OCI-LY1 (cell line): ENCODE data around the gene GTF3C5.

Source experiments
- H2AFZ ChIP-seq: fragments of 200-600 bp; sonication (generic), shearing (Covaris generic); 2 replicates; pipeline ENCODE4 v1.6.0; 2014; ENCODE audit warnings: antibody characterized with exemption, mild to moderate bottlenecking, low read length
- H3F3A ChIP-seq: fragments of 200-600 bp; sonication (generic), shearing (Covaris generic); 2 replicates; pipeline ENCODE4 v1.6.0; 2014; ENCODE audit warnings: mild to moderate bottlenecking, antibody characterized with exemption, low read length, moderate library complexity; ENCODE audit not compliant: insufficient read depth
- H3K27ac ChIP-seq: fragments of 200-600 bp; sonication (generic); 2 replicates; pipeline ENCODE4 v1.5.1; 2014; ENCODE audit warnings: low read length, mixed run types, mild to moderate bottlenecking, low read depth; ENCODE audit not compliant: poor library complexity, severe bottlenecking
- H3K27me3 ChIP-seq: fragments of 200-600 bp; sonication (generic); 2 replicates; pipeline ENCODE4 v1.6.0; 2014; ENCODE audit warnings: antibody characterized with exemption, mild to moderate bottlenecking, low read length, moderate library complexity; ENCODE audit not compliant: insufficient read depth
- H3K36me3 ChIP-seq: fragments of 200-600 bp; sonication (generic); 2 replicates; pipeline ENCODE4 v1.6.1; 2014; ENCODE audit warnings: mild to moderate bottlenecking, antibody characterized with exemption, low read length, moderate library complexity, mixed read lengths; ENCODE audit not compliant: insufficient read depth
- H3K4me1 ChIP-seq: fragments of 200-600 bp; sonication (generic); 2 replicates; pipeline ENCODE4 v1.5.1; 2014; ENCODE audit warnings: mild to moderate bottlenecking, low read length, moderate library complexity; ENCODE audit not compliant: insufficient read depth, severe bottlenecking
- H3K4me2 ChIP-seq: fragments of 200-600 bp; sonication (generic), shearing (Covaris generic); 2 replicates; pipeline ENCODE4 v1.6.1; 2014; ENCODE audit warnings: low read length
- H3K4me3 ChIP-seq: fragments of 200-600 bp; sonication (generic); 2 replicates; pipeline ENCODE4 v1.5.1; 2014; ENCODE audit warnings: low read length, low read depth, mild to moderate bottlenecking, mixed read lengths; ENCODE audit not compliant: poor library complexity, severe bottlenecking
- H3K79me2 ChIP-seq: fragments of 200-600 bp; shearing (Covaris generic); 2 replicates; pipeline ENCODE4 v1.6.1; 2016; ENCODE audit warnings: mixed run types, low read length, mixed read lengths; ENCODE audit not compliant: insufficient read depth
- H3K9ac ChIP-seq: fragments of 200-600 bp; sonication (generic), shearing (Covaris generic); 2 replicates; pipeline ENCODE4 v1.6.1; 2014; ENCODE audit warnings: mild to moderate bottlenecking, low read length, mixed read lengths
- H3K9me2 ChIP-seq: fragments of 200-600 bp; sonication (generic), shearing (Covaris generic); 2 replicates; pipeline ENCODE4 v1.6.1; 2014; ENCODE audit warnings: low read depth, mild to moderate bottlenecking, low read length, mixed read lengths
- H3K9me3 ChIP-seq: fragments of 200-600 bp; shearing (Covaris generic); 2 replicates; pipeline ENCODE4 v1.6.1; 2014; ENCODE audit warnings: low read length, mixed read lengths
- H4K20me1 ChIP-seq: fragments of 200-600 bp; sonication (generic), shearing (Covaris generic); 2 replicates; pipeline ENCODE4 v1.6.0; 2016; ENCODE audit warnings: mild to moderate bottlenecking, low read length; ENCODE audit not compliant: insufficient read depth
- EZH2 ChIP-seq: fragments of 200-600 bp; sonication (generic), shearing (Covaris generic); IDR thresholded peaks from 2 replicates; pipeline ENCODE4 v1.8.0; 2017; ENCODE audit warnings: borderline replicate concordance, mixed run types, mild to moderate bottlenecking, antibody characterized with exemption, low read length, moderate library complexity, mixed read lengths
- TF ChIP-seq, protein P1 (sequence below): fragments of 200-600 bp; sonication (generic), shearing (Covaris generic); IDR thresholded peaks from 2 replicates; pipeline ENCODE4 v1.5.1; 2017; ENCODE audit warnings: mild to moderate bottlenecking, antibody characterized with exemption, low read length, moderate library complexity, mixed read lengths

The GTF3C5 gene

DNA sequence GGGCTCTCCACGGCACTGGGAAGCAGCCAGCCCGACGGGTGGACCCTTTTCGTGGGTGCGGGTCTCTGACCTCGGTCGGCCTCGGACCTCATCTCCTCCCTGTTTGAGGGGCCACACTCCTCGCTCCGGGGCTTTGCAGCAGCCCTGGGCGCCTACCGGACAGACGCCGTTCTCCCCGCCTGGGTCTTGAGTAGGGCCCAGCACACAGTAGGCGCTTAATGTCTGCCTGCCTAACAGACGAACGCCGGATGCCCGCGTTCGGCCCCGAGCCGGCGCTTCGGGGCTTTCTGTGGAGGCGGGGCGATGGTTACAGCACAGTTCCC, 842 bp upstream of the GTF3C5 start:
- Histone ChIP-seq H3K79me2 (peaks cover 38% of the 10 kb centered on the region), H3K27ac (no peak overlapping the region), H2AFZ (no peak overlapping the region)

DNA sequence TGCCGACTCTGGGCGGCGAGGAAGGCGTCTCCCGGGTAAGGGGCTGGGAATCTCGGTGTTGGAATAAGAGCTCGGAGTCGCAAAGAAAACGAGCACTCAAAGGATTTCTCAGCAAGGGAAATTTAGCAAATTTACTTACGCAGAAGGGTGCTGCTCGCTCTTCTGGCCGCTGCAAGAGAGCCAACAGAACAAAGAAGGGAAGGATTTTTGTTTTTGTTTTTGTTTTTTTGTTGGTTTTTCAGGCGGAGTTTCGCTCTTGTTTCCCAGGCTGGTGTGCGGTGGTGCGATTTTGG, 279 bp downstream of the GTF3C5 start:
- Histone ChIP-seq H3K79me2 (peaks cover 43% of the 10 kb centered on the region), H3K36me3 (peaks cover 15% of the 10 kb centered on the region; the same call in 1 of the 2 replicates), H3K9me2 (no peaks in the 10 kb centered on the region), H3K4me2 (peak overlapping the region; percentile 46), H3K4me1 (peaks cover 22% of the 10 kb centered on the region), H3K27me3 (no peaks in the 10 kb centered on the region), H3K27ac (peak overlapping the region; percentile 20), H3K9me3 (no peaks in the 10 kb centered on the region), H3K9ac (peak overlapping the region; percentile 93), H3K4me3 (peak overlapping the region; percentile 93), H3F3A (no peaks in the 10 kb centered on the region), H2AFZ (no peak overlapping the region), H4K20me1 (no peaks in the 10 kb centered on the region)
- TF ChIP-seq, protein P1, sequence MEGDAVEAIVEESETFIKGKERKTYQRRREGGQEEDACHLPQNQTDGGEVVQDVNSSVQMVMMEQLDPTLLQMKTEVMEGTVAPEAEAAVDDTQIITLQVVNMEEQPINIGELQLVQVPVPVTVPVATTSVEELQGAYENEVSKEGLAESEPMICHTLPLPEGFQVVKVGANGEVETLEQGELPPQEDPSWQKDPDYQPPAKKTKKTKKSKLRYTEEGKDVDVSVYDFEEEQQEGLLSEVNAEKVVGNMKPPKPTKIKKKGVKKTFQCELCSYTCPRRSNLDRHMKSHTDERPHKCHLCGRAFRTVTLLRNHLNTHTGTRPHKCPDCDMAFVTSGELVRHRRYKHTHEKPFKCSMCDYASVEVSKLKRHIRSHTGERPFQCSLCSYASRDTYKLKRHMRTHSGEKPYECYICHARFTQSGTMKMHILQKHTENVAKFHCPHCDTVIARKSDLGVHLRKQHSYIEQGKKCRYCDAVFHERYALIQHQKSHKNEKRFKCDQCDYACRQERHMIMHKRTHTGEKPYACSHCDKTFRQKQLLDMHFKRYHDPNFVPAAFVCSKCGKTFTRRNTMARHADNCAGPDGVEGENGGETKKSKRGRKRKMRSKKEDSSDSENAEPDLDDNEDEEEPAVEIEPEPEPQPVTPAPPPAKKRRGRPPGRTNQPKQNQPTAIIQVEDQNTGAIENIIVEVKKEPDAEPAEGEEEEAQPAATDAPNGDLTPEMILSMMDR, result no peak
- no peak for TF ChIP-seq EZH2

More for the DNA sequence above, 842 bp upstream of the GTF3C5 start:
- peaks cover 15% of the 10 kb centered on the region; the same call in 1 of the 2 replicates for H3K36me3 ChIP-seq
- TF ChIP-seq, protein P1, result no peak
- TF ChIP-seq EZH2, result no peak
- no peaks in the 10 kb centered on the region for H3K9me3 ChIP-seq
- peak overlapping the region; percentile 93 for H3K4me3 ChIP-seq
- no peaks in the 10 kb centered on the region for H3F3A ChIP-seq
- no peaks in the 10 kb centered on the region for H4K20me1 ChIP-seq
- H3K9me2 ChIP-seq, result no peaks in the 10 kb centered on the region
- H3K4me1 ChIP-seq, result peaks cover 22% of the 10 kb centered on the region
- H3K9ac ChIP-seq, result peak overlapping the region; percentile 98
- peak overlapping the region; percentile 99 for H3K4me2 ChIP-seq
- no peaks in the 10 kb centered on the region for H3K27me3 ChIP-seq

DNA sequence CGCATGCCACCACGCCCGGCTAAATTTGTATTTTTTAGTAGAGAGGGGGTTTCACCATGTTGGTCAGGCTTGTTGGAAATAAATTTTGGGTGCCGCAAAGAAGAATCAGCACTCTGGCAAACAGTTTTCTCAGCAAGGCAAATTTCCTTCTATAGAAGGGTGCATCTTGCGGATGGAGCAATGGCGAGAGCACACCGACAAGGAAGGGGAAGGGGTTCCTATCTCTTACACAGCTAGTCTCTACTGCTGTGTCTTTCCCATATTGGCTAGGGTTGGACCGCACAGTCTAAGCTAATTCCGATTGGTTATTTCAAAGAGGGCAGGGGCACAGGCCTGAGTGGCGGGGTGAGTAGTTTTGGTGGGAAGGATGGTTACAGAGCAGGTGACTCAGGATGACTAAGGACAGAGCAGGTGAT, 707 bp downstream of the GTF3C5 start:
- Histone ChIP-seq H3K9me3 (no peaks in the 10 kb centered on the region), H3K27me3 (no peaks in the 10 kb centered on the region), H4K20me1 (no peaks in the 10 kb centered on the region), H3K27ac (no peak overlapping the region), H3K4me2 (peak overlapping the region; percentile 46), H3K9me2 (no peaks in the 10 kb centered on the region), H3F3A (no peaks in the 10 kb centered on the region), H3K79me2 (peaks cover 43% of the 10 kb centered on the region), H3K36me3 (peaks cover 16% of the 10 kb centered on the region; the same call in 1 of the 2 replicates), H2AFZ (no peak overlapping the region), H3K4me3 (peak overlapping the region; percentile 93), H3K4me1 (peaks cover 22% of the 10 kb centered on the region), H3K9ac (peak overlapping the region; percentile 93)
- TF ChIP-seq, protein P1, result no peak
